Vagina (tissue), 2 donors: Measurements from ENCODE around the gene RNF167. TPM values are rescaled to one million over a fixed set of nuclear protein-coding genes. Genes with fewer than 3 reads are reported as not detected.

Source experiments
- DNase-seq, 2 donors: peaks; one replicate each; pipeline ENCODE4 v3.0.0-alpha.2; 2017; ENCODE audit errors: extremely low spot score in 2 of 2
- H3K27ac ChIP-seq: fragments of 200-600 bp; sonication (generic); one replicate; pipeline ENCODE4 v1.5.1; 2019
- H3K27me3 ChIP-seq: fragments of 200-600 bp; sonication (generic); one replicate; pipeline ENCODE4 v1.5.1; 2019
- H3K36me3 ChIP-seq, 2 donors: fragments of 200-600 bp; sonication (generic); one replicate each; pipeline ENCODE4 v1.5.1; 2017 to 2019
- H3K4me1 ChIP-seq: fragments of 200-600 bp; sonication (generic); one replicate; pipeline ENCODE4 v1.5.1; 2019
- H3K4me3 ChIP-seq, 2 donors: fragments of 200-600 bp; sonication (generic); 1 replicate in 1 of 2; 2 replicates in 1 of 2; pipeline ENCODE4 v1.5.1; 2016 to 2019
- H3K9me3 ChIP-seq: fragments of 200-600 bp; sonication (generic); one replicate; pipeline ENCODE4 v1.5.1; 2019
- CTCF ChIP-seq, 3 experiments: fragments of 450-650 bp in 2 of 3; fragments of 200-600 bp in 1 of 3; sonication (generic) in 1 of 3; IDR thresholded peaks; one replicate each; pipeline ENCODE4 v1.5.1; 2017 to 2019; ENCODE audit warnings: antibody characterized with exemption in 3 of 3, mild to moderate bottlenecking in 2 of 3, moderate library complexity in 2 of 3
- POLR2A ChIP-seq, 2 donors: fragments of 450-650 bp; IDR thresholded peaks; one replicate each; pipeline ENCODE4 v1.6.1; 2017; ENCODE audit warnings: antibody characterized with exemption in 2 of 2, mild to moderate bottlenecking in 2 of 2, moderate library complexity in 2 of 2
- POLR2AphosphoS5 ChIP-seq, 2 donors: sonication (generic); formaldehyde crosslinking; IDR thresholded peaks; one replicate each; pipeline ENCODE4 v1.9.0; 2017; ENCODE audit warnings: antibody characterized with exemption in 2 of 2, mild to moderate bottlenecking in 2 of 2, low read depth in 1 of 2; ENCODE audit not compliant: insufficient read depth in 1 of 2
- intact Hi-C: fragments of 100-400 bp; cut with DNase I; formaldehyde crosslinking; loops from one replicate; pipeline ENCODE4 v1.15.1; 2023
- total RNA-seq: library from RNA; depleted of rRNA; stranded (reverse); fragments of >200 nt; gene quantifications from one replicate; pipeline ENCODE4 v1.2.3, GENCODE V29; 2016

The RNF167 gene
- total RNA-seq, 1 donor from 2014 or later, result 54.3 TPM

DNA sequence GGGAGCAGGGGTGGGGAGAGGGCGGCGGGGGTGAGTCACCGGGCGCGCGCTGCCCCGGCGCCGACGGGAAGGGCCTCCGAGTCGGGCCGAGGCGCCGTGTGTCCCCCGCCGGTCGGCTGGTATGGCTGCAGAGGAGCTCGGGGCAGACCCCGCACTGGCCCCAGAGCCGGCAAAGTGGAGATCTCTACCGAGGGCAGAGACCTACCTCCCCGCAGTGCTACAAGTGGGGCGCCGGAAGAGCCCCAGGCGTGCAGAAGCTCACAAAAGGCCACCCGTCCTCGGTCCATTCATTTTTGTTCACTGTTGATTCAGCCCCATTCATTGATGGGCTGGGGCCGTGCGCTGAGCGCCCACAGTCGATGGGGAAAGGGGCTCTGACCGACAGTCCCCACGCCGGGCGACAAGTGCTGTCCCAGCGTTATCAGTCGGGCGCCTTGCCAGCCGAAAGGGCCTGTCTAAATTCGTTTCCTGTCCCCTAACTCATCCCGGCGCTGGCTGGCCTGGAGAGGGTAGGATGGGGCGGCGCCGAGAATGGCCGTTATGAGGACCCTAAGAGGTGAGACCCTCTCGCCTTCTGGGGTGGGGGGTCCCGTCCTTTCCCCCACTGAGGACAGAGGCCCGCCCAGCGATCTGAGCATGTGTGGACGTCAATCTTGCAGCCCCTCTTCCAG lies 10.1 kb downstream of the RNF167 start:
- peaks cover 34% of the 10 kb centered on the region for H3K4me1 ChIP-seq
- H3K27ac ChIP-seq, result peak overlapping the region; percentile 95
- no peak for TF ChIP-seq POLR2A (IDR thresholded peaks at IDR 0.05)
- TF ChIP-seq POLR2AphosphoS5 (IDR thresholded peaks at IDR 0.05; ENCODE audit: insufficient read depth in 1 of 2, low read depth in 1 of 2), result peak in 1 of 2 donors; percentile 51
- peaks cover 0 to 15% of the 10 kb centered on the region in 2 donors for H3K36me3 ChIP-seq
- no peak for DNase-seq
- H3K9me3 ChIP-seq, result no peaks in the 10 kb centered on the region
- intact Hi-C loops, result no loop called here
- H3K4me3 ChIP-seq, result peak overlapping the region; percentile 91 to 99
- no peaks in the 10 kb centered on the region for H3K27me3 ChIP-seq

GRCh38 chr17:4950746-4951204 lies 10.7 kb downstream of the RNF167 start, which contains the start of gene ENO3:
ENO3 (plus strand) TSS chr17:4951119; CDS start chr17:4951830, 711 bp downstream.
- Histone ChIP-seq H3K27ac (peak within 1 kb of the TSS; percentile 95), H3K4me1 (peaks cover 28% of the 10 kb centered on the region), H3K27me3 (no peaks in the 10 kb centered on the region), H3K9me3 (no peaks in the 10 kb centered on the region), H3K36me3 (peaks cover 0 to 10% of the 10 kb centered on the region in 2 donors), H3K4me3 (peak within 1 kb of the TSS; percentile 91 to 99)
- TF ChIP-seq CTCF (IDR thresholded peaks at IDR 0.05), result no peak
- no peak for TF ChIP-seq POLR2A (IDR thresholded peaks at IDR 0.05)
- TF ChIP-seq POLR2AphosphoS5 (IDR thresholded peaks at IDR 0.05; ENCODE audit: insufficient read depth in 1 of 2, low read depth in 1 of 2), result no peak
- DNase-seq, result no peak
- intact Hi-C loops, result no loop called here

- Histone ChIP-seq H3K36me3 (peaks cover 0 to 3% of the 10 kb centered on the region in 2 donors), H3K4me1 (peaks cover 21% of the 10 kb centered on the region), H3K27ac (no peak overlapping the region), H3K27me3 (no peaks in the 10 kb centered on the region), H3K9me3 (no peaks in the 10 kb centered on the region), H3K4me3 (no peak overlapping the region)
- intact Hi-C loops, result no loop called here
- no peak for DNase-seq
- TF ChIP-seq POLR2A (IDR thresholded peaks at IDR 0.05), result no peak
Observed at GRCh38 chr17:4951486-4951885, 11.4 kb downstream of the RNF167 start.

GRCh38 chr17:4953451-4953961 lies 13.4 kb downstream of the RNF167 start:
- no peaks in the 10 kb centered on the region for H3K27me3 ChIP-seq
- H3K4me1 ChIP-seq, result peaks cover 13% of the 10 kb centered on the region
- H3K36me3 ChIP-seq, result peaks cover 0 to 2% of the 10 kb centered on the region in 2 donors
- H3K9me3 ChIP-seq, result no peaks in the 10 kb centered on the region
- no peak overlapping the region for H3K4me3 ChIP-seq
- no peak for DNase-seq
- intact Hi-C loops, result no loop called here
- H3K27ac ChIP-seq, result no peak overlapping the region
- TF ChIP-seq CTCF (IDR thresholded peaks at IDR 0.05) (no peak), POLR2A (IDR thresholded peaks at IDR 0.05) (no peak), POLR2AphosphoS5 (IDR thresholded peaks at IDR 0.05; ENCODE audit: insufficient read depth in 1 of 2, low read depth in 1 of 2) (no peak)

GRCh38 chr17:4955091-4955490 lies 15.0 kb downstream of the RNF167 start:
- Histone ChIP-seq H3K27me3 (no peaks in the 10 kb centered on the region), H3K9me3 (no peaks in the 10 kb centered on the region), H3K4me3 (no peak overlapping the region), H3K27ac (no peak overlapping the region), H3K36me3 (peaks cover 0 to 18% of the 10 kb centered on the region in 2 donors), H3K4me1 (peaks cover 11% of the 10 kb centered on the region)
- no peak for TF ChIP-seq POLR2A (IDR thresholded peaks at IDR 0.05)
- no peak for TF ChIP-seq CTCF (IDR thresholded peaks at IDR 0.05)
- no peak for TF ChIP-seq POLR2AphosphoS5 (IDR thresholded peaks at IDR 0.05; ENCODE audit: insufficient read depth in 1 of 2, low read depth in 1 of 2)
- no peak for DNase-seq
- intact Hi-C loops, result no loop called here

GRCh38 chr17:4956493-4957061 lies 16.5 kb downstream of the RNF167 start:
- H3K36me3 ChIP-seq, result peaks cover 0 to 20% of the 10 kb centered on the region in 2 donors

More at GRCh38 chr17:4956493-4957061, 16.5 kb downstream of the RNF167 start:
- TF ChIP-seq POLR2A (IDR thresholded peaks at IDR 0.05) (no peak), CTCF (IDR thresholded peaks at IDR 0.05) (no peak), POLR2AphosphoS5 (IDR thresholded peaks at IDR 0.05; ENCODE audit: insufficient read depth in 1 of 2, low read depth in 1 of 2) (no peak)
- no peaks in the 10 kb centered on the region for H3K27me3 ChIP-seq
- peaks cover 5% of the 10 kb centered on the region for H3K4me1 ChIP-seq
- DNase-seq, result no peak
- H3K27ac ChIP-seq, result no peak overlapping the region
- no peaks in the 10 kb centered on the region for H3K9me3 ChIP-seq
- H3K4me3 ChIP-seq, result no peak overlapping the region
- intact Hi-C loops, result no loop called here
